HEK293 (cell line): ENCODE measurements around the gene PDF.

ENCODE experiments used
- GLI4 ChIP-seq: fragments of 450-650 bp; formaldehyde crosslinking; IDR thresholded peaks from 2 replicates; pipeline ENCODE4 v1.5.1; 2016; ENCODE audit warnings: missing biosample characterization, missing genetic modification characterization
- WT1 ChIP-seq: fragments of 450-650 bp; formaldehyde crosslinking; IDR thresholded peaks from 2 replicates; pipeline ENCODE4 v1.5.1; 2016; ENCODE audit warnings: missing biosample characterization, missing genetic modification characterization
- ZFP3 ChIP-seq: fragments of 450-650 bp; formaldehyde crosslinking; IDR thresholded peaks from 2 replicates; pipeline ENCODE4 v1.5.1; 2016; ENCODE audit warnings: low read depth, missing biosample characterization, missing genetic modification characterization
- ZNF10 ChIP-seq: fragments of 450-650 bp; formaldehyde crosslinking; IDR thresholded peaks from 2 replicates; pipeline ENCODE4 v1.5.1; 2017; ENCODE audit warnings: missing biosample characterization, missing genetic modification characterization
- ZNF24 ChIP-seq: fragments of 450-650 bp; formaldehyde crosslinking; IDR thresholded peaks from 2 replicates; pipeline ENCODE4 v1.5.1; 2016; ENCODE audit warnings: missing biosample characterization, missing genetic modification characterization
- ZNF274 ChIP-seq, 2 experiments: fragments of 200-500 bp in 1 of 2; fragments of 450-650 bp in 1 of 2; sonication (Bioruptor generic) in 1 of 2; formaldehyde crosslinking in 1 of 2; IDR thresholded peaks; 2 replicates each; pipeline versions ENCODE4 v1.5.1 to v1.6.1; 2014 to 2016; ENCODE audit warnings: borderline replicate concordance in 1 of 2, inconsistent platforms in 1 of 2, low read length in 1 of 2, missing biosample characterization in 1 of 2, missing genetic modification characterization in 1 of 2
- TF ChIP-seq, protein P1 (sequence below): fragments of 450-650 bp; formaldehyde crosslinking; IDR thresholded peaks from 2 replicates; pipeline ENCODE4 v1.5.1; 2016; ENCODE audit warnings: missing biosample characterization, missing genetic modification characterization
- TF ChIP-seq, protein P2 (sequence below): fragments of 450-650 bp; formaldehyde crosslinking; IDR thresholded peaks from 2 replicates; pipeline ENCODE4 v1.5.1; 2016; ENCODE audit warnings: missing biosample characterization, missing genetic modification characterization

DNA sequence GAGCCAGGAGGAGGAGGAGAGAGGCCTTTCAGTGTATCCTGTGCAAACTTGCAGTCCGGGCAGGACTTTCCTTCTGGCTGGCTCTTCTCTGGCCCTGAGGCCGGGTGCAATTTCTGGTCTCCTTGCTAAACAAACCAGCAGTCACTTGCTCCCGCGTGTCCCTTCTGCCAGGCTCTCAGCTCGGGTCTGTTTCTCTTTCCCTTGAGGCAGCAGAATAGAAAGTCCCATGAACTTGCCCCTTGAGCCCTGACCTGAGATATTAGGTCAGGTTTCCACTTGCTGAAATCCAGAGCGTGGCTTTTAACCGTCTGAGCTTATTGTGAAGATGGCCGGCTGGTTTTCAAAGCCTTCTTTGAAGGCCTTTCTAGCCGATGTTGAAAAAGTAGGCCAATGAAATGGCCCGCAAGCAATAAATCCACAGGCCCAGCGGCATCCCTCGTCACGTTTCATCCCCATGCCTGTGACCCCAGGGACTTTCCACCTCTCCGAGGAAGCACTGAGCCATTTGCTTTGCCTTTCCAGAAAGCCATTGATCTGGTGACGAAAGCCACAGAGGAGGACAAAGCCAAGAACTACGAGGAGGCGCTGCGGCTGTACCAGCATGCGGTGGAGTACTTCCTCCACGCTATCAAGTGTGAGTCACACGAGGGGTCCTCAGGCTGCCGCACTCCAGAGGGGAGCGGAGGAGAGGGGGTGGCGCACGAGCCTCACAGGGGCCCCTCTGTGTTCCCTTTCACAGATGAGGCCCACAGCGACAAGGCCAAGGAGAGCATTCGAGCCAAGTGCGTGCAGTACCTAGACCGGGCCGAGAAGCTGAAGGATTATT is 14.7 kb downstream of the PDF start:
- no peak for TF ChIP-seq ZNF10 (tag by site-specific recombination)
- TF ChIP-seq, protein P1, sequence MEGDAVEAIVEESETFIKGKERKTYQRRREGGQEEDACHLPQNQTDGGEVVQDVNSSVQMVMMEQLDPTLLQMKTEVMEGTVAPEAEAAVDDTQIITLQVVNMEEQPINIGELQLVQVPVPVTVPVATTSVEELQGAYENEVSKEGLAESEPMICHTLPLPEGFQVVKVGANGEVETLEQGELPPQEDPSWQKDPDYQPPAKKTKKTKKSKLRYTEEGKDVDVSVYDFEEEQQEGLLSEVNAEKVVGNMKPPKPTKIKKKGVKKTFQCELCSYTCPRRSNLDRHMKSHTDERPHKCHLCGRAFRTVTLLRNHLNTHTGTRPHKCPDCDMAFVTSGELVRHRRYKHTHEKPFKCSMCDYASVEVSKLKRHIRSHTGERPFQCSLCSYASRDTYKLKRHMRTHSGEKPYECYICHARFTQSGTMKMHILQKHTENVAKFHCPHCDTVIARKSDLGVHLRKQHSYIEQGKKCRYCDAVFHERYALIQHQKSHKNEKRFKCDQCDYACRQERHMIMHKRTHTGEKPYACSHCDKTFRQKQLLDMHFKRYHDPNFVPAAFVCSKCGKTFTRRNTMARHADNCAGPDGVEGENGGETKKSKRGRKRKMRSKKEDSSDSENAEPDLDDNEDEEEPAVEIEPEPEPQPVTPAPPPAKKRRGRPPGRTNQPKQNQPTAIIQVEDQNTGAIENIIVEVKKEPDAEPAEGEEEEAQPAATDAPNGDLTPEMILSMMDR: no peak
- TF ChIP-seq, protein P2, sequence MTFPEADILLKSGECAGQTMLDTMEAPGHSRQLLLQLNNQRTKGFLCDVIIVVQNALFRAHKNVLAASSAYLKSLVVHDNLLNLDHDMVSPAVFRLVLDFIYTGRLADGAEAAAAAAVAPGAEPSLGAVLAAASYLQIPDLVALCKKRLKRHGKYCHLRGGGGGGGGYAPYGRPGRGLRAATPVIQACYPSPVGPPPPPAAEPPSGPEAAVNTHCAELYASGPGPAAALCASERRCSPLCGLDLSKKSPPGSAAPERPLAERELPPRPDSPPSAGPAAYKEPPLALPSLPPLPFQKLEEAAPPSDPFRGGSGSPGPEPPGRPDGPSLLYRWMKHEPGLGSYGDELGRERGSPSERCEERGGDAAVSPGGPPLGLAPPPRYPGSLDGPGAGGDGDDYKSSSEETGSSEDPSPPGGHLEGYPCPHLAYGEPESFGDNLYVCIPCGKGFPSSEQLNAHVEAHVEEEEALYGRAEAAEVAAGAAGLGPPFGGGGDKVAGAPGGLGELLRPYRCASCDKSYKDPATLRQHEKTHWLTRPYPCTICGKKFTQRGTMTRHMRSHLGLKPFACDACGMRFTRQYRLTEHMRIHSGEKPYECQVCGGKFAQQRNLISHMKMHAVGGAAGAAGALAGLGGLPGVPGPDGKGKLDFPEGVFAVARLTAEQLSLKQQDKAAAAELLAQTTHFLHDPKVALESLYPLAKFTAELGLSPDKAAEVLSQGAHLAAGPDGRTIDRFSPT (tag by site-specific recombination): no peak
- no peak for TF ChIP-seq ZNF274 (IDR thresholded peaks at IDR 0.05; ENCODE audit: low read length)
- TF ChIP-seq ZNF274 (tag by site-specific recombination; IDR thresholded peaks at IDR 0.05; ENCODE audit: borderline replicate concordance): no peak
- no peak for TF ChIP-seq WT1 (tag by site-specific recombination)
- TF ChIP-seq ZNF24 (tag by site-specific recombination): no peak
- TF ChIP-seq ZFP3 (tag by site-specific recombination): no peak
- no peak for TF ChIP-seq GLI4 (tag by site-specific recombination)
